HG03354 (cell line): ENCODE results near the gene ALDOB.
A peak's percentile ranks its signal among the peaks of the same experiment; 100 is the strongest.
"Not testable (repeated sequence)": the region's sequence is repeated elsewhere in the genome, so short reads cannot be mapped to it uniquely, and the experiment has no call there.

Experiments used
- ATAC-seq: cut with Tn5 transposase; IDR thresholded peaks from one replicate; pipeline ENCODE4 v1.9.1; 2021; ENCODE audit warnings: mild to moderate bottlenecking; ENCODE audit not compliant: unreplicated experiment, poor library complexity, severe bottlenecking

ALDOB gene

DNA sequence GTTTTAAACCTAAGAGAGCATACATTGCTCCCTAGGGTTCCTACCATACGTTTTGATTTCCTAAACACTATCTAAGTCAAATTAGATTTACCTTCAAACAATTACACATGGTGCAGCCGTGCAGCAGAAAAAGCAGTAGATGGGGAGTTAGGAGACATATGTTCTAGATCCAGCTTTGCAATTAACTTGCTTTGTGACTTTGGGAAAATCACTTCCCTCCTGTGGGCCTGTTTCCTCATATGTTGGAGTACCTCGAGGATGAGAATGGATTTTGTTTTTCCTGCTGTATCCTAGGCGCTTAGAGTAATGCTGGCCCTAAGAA is 37.9 kb downstream of the ALDOB start:
- ATAC-seq = no peak

DNA sequence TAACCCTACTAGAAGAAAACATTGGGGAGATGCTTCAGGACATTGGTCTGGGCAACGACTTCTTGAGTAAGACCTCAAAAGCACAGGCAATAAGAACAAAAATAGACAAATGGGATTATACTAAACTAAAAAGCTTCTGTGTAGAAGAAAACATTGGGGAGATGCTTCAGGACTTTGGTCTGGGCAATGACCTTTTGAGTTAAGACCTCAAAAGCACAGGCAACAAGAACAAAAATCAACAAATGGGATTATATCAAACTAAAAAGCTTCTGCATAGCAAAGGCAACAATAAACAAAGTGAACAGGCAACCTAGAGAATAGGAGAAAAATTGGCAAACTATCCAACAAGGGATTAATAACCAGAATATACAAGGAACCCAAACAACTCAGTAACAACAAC is 40.9 kb downstream of the ALDOB start:
- ATAC-seq = no peak

DNA sequence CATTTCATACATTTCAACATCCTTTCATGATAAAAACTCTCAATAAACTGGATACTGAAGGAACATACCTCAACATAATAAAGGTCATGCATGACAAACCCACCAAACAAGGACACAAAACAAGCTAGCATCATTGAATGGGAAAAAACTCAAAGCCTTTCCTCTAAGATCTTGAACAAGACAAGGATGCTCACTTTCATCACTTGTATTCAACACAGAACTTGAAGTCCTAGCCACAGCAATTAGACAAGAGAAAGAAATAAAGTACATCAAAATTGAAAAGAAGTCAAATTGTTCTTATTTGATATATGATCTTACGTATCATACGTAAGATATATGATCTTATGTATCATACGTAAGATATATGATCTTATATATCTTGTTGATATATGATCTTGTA is 42.4 kb downstream of the ALDOB start:
- no peak for ATAC-seq

DNA sequence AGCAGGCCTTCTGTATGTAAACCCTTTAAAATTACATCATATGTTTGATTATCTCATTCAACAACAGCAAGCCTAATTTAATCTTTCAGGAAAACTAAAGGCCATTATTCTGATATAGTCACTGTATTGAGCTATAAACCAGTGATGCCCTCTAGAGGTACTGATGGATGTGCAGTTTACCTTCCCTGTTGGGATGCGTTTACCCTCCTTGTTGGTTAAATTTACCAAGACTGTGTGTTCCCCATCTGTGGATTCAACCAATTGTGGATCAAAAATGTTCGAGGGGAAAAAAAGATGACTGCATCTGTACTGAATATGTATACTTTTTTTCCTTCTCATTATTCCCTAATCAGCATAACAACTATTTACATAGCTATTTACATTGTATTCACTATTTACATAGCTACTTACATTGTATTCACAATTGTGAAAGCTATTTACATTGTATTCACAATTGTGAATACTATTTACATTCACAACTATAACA is 47.0 kb downstream of the ALDOB start:
- ATAC-seq = no peak

DNA sequence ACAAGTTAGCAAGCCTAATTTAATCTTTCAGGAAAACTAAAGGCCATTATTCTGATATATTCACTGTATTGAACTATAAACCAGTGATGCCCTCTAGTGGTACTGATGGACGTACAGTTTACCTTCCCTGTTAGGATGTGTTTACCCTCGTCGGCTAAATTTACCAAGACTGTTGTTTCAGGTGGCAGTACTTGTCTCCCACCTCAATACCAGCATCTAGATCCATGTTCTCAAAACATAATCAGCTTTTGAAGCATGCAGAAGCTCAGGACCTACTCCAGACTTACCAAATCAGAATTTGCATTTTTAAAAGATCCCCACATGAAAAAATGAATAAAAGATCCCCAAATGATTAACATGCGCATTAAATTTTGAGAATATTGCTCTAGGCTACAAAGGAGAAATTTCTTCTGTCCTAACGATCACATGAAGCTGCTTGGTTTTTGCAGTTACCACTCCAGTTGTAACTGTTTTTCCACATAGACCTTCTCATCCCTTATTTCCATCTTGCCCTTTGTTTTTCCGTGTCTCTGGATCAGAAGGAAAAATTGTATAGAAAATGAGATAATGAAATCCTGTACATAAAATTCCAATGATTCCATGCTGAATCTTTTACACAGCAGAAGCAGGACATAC is 47.6 kb downstream of the ALDOB start:
- peak; percentile 83 for ATAC-seq

DNA sequence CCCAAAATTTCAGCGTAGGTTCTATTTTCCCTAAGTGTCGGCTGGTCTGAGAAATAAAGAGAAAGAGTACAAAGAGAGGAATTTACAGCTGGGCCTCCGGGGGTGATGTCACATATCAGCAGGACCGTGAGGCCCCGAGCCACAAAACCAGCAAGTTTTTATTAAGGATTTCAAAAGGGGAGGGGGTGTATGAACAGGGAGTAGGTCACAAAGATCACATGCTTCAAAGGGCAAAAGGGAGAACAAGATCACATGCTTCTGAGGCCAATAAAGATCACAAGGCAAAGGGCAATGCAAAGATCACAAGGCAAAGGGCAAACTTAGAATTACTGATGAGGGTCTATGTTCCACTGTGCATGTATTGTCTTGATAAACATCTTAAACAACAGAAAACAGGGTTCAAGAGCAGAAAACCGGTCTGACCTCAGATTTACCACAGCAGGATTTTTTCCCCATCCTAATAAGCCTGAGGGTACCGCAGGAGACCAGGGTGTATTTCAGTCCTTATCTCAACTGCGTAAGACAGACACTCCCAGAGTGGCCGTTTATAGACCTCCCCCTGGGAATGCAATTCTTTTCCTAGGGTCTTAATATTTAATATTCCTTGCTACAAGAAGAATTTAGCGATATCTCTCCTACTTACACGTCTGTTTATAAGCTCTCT is 50.6 kb downstream of the ALDOB start, which contains the start of gene BAAT:
Gene BAAT (minus strand): TSS at position 134 of the 664 bp plus-strand sequence. CDS start 13,602 bp downstream, outside the sequence.
- not testable (repeated sequence) for ATAC-seq

DNA sequence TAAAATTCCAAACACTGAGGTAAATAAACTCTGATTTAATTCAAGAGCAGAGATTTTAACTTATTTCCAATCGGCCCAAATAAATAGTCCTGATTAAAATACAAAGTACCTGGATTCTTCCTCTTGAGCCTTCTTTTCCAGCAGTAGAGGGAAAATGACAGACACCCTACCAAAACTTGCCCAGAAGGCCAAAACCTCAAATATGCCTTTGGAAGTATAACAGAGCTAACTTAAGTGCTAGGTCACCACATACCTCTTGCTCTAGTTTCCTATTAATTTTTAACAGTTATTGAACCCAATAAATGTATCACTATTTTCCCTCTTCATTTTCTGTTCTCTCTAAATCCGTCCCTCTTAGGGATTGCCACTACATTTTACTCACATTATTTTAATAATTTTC is 52.2 kb downstream of the ALDOB start:
- ATAC-seq = no peak

DNA sequence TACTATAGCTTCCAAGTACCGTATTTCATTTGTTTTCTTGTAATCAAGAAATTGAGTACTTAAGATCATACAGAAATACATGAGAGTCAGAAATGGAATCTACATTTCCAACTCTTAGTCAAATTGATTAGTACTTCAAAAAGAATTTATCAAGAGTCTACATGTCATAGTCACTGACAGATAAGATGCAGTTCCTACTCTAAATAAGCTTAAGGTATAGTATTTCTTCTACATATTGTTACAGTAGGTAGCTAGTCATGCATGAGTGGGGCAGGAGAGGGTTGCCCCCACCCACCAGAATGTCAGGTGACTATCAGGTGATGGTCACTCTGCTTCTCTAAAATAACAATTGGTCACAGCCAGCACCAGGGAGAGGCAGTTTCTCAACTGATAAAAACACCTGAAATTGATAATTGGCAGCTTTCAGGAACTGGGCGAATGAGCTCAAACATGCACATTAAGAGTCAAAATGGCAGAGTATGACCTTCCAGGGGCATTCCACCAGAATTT is 53.7 kb downstream of the ALDOB start:
- no peak for ATAC-seq

DNA sequence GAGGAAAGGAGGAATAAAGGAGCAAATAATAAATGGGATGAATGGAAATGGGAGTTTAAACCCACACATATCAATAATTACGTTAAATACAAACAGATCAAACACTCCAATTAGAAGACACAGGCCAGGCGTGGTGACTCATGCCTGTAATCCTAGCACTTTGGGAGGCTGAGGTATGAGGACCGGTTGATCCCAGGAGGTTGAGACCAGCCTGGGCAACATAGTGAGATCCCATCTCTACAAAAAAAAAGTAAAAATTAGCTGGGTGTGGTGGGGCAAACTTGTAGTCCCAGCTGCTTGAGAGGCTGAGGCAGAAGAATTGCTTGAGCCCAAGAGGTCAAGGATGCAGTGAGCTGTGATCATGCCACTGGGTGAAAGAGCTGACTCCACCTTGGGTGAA is 54.5 kb downstream of the ALDOB start:
- ATAC-seq = no peak

DNA sequence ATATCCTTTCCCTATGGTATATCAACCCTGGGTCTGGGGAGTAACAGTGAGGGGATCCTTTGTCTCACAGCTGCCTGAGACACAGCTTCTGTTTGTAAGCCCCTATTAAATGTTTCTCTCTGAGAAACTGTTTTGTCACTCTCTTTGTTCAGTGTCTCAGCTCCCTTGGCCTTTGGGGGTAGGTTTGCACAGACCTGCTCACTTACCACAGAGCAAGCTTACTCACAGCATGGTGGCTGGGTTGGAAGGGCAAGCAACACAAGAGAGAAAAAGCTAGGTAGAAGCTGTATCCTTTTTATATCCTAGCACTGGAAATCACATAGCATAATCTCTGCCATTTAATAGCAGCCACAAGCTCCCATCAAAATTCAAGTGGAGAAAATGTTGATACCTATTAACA is 55.3 kb downstream of the ALDOB start:
- ATAC-seq = no peak

DNA sequence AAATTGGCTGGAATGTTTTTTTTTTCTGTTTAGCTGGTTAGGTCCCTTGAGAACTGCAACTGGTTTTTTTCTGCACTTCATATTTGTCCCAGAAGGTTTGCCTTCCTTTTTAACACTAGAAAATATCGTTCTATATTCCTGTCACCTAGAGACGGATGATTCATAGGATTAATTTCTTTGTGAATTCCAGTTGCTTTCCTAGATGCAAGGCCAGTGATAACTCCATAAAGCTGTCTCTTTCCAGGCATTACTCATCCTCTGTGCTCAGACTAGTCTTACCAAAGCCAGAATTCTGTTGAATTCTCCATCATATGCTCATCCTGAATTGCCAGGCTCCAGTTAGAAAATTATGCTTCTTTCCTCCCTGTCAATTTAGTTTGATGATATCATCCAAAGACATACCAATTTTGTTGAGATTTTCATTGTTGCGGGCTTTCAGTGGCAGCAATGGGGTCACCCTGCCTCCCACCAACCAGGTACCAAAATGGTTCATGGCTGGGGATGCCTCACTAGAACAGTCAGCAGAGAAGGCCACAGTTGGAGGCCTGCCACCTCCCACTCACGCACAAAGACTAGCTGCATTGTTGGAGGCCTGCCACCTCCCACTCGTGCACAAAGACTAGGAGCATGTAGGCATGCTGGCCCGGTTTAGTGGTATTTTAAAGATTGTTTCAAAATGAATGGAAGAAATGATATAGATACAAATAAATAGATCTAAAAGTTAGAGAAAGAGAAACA is 59.3 kb downstream of the ALDOB start:
- no peak for ATAC-seq

DNA sequence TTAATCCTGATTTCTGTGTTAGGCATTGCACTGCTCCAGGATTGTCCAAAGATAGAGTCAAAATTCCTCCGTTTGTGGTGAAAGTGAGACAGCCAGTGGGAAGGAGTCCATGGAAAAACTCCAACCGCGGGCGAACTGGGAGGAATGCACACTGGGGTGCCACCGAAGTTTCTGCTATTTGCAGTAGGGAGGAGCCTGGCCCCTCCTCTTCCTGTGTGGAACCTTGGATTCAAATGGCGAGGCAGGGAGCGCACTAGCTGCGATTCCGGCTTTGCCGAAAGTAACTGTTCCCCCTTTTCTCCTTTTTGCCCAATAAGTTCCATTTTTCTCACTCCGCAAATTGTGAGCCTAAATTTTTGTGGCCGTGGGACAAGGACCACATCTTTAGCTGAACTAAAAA is 60.0 kb downstream of the ALDOB start:
- no peak for ATAC-seq

DNA sequence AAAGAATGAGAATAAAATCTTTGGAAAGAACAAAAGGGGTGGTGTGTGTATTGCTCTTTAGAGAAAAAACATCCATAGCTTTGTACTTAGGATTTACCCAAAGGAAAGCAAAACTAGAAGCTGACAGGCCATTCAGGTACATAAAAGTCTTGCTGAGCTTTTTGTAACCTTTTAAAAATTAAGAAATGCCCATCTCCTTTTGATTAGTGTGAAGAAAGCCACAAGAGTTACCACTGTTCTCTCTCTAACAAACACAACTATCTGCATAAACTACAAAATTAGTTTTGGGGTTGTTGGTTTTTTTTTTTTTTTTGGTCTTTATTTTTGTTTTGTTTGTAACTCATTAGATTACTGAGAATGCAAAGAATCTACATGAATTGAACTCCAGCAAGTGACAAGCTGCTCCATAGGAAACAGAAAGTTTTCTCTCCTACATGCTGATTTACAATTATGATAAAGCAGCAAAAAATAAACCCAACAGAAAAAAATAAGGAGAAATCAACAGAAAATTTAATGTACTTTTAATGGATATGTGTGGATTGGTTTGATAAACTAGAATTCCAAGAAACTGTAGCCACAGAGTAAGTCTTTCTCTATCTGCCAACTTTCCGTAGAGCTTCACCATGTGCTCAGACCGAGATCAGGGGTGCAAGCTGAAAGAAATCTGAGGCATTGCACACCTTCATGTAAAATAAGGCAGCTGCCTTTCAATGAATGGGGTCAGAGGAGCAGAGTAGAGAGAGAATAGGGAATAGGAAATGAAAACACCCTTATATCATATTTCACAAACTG is 63.1 kb downstream of the ALDOB start:
- ATAC-seq = no peak

DNA sequence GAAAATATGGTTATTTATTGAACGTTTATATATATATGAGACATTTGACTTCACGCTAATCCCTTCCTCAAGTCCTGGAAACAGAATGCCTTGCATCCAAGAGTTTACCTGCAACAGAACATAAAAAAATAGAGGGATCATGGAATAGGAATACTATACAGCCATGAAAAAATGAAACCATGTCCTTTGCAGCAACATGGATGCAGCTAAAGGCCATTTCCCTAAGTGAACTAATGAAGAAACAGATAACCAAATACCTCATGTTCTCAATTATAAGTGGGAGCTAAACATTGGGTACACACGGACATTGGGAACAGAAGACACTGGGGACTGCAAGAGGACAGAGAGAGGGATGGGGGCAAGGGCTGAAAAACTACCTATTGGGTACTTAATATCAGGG is 63.8 kb downstream of the ALDOB start:
- no peak for ATAC-seq
